GM21515 (cell line): Measurements from ENCODE around the gene RAB27A.
"Not testable (repeated sequence)": the region's sequence is repeated elsewhere in the genome, so short reads cannot be mapped to it uniquely, and the experiment has no call there.

Experiments
- ATAC-seq: cut with Tn5 transposase; IDR thresholded peaks from one replicate; pipeline ENCODE4 v1.9.1; 2021; ENCODE audit not compliant: unreplicated experiment

RAB27A gene

DNA sequence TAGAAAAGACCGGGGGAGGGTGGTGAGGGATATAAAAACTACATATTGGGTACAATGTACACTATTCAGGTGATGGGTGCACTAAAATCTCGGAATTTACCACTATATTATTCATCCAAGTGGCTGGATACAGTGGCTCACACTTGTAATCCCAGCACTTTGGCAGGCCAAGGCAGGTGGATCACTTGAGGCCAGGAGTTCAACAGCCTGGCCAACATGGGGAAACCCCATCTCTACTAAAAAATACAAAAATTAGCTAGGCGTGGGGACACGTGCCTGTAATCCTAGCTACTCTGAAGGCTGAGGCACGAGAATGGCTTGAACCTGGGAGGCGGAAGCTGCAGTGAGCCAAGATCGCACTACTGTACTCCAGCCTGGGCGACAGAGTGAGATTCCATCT is 37.4 kb downstream of the RAB27A start:
- ATAC-seq, result not testable (repeated sequence)

DNA sequence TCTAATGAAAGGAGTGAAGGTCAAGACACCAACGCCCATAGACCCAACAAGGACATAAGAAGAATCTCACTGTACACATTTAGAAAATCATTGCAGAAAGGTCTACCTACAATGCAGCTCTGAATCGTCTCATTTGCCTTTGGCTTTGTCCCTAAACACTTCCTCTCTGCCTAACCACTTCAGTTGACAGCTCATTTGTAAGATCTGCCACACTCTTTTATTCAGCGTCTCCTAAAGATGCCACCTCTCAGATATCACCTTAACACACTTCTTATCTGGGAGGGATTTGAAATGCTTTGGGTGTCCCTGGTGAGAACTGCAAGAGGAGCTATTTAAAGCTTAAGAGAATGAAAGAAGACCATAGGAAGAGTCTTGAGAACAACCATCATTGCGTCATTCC is 38.7 kb downstream of the RAB27A start:
- ATAC-seq, result no peak

DNA sequence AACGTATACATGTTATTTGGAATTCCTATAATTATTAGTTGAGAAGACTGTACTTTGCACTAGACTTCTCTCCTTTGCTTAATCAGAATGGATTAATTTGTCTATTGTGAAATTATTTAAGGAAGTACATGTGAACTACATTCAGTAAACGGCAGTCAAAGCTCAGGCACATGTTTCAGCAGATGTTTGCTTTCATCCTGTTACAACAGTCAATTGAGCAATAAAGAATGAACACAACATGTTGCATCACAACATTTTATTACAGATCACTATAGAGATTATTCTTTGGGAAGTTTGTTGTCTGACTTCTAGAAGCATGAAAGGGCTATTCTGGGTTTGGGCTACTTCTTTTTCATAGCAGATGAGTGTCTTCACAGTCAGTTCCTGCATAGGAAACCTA is 39.2 kb downstream of the RAB27A start:
- ATAC-seq, result no peak

DNA sequence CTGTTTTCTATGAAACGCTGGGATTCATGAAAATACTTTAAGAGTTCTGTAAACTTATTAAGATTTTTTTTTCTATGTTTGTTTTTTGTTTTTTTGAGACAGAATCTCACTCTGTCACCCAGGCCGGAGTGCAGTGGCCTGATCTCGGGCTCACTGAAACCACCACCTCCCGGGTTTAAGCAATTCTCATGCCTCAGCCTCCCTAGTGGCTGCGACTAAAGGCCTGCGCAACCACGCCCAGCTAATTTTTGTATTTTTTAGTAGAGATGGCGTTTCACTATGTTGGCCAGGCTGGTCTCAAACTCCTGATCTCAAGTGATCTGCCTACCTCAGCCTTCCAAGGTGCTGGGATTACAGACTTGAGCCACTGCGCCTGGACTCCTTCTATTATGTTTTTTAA is 39.7 kb downstream of the RAB27A start:
- ATAC-seq, result not testable (repeated sequence)

DNA sequence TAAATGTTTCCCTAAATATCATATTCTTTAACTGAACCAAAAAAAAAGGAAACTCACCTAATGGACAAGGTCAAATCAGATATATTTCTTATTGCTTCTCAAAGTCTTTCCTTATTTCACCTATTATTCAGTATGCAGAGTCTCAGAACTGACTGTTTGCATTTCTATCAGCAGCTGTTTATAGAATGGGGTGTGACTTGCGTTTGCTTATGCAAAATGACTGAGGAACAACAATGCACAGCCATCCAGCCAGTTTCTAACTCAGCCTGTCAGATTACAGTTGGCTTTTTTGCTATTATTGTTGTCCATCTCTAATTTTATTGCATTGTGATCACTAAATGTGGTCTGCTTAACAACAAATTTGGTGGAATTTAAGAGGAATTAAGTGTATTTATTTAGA is 40.7 kb downstream of the RAB27A start:
- ATAC-seq, result no peak

DNA sequence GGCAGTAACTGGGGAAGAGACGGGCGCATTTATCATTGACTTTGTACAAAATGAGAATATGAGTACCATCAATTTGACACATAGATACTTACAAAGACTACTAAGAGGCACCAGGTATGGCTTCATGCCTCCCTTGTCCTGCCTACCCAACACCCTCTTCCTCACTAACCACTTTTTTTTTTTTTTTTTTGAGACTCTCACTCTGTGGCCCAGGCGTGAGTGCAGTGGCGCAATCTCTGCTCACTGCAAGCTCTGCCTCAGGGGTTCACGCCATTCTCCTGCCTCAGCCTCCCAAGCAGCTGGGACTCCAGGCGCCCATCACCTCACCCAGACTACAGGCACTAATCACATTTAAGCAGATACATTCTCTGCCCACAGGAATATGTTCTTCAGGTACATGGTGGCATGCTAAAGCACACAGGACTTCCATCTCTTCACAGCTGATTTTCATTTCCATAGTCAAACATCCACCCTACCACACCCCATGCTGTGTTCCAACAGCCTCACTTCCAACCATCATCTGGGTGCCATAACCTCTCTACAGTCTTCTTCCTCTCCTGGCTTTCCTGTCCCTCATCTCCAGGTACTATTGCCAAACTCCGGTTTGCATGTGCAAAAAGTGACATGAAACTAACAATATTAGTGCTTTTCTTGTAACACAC is 41.7 kb downstream of the RAB27A start:
- ATAC-seq, result no peak

DNA sequence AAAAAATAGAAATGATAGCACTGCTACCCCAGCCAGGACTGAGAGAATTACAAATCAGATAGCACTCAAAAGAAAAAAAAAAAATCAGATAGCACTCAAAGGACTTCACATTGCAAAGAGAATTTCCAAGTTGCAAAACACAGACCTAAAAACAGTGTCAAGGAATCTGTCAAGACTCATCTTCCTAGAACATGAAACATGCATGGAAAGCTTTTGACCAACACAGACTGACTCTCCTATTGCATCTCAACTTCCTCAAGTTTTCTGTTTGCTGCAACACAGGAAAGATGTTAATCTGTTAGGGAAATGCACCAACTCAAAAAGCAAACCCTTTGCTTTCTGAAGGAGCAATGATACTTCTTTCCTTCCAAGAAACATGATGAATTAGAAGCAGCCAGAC is 42.3 kb downstream of the RAB27A start:
- no peak for ATAC-seq

DNA sequence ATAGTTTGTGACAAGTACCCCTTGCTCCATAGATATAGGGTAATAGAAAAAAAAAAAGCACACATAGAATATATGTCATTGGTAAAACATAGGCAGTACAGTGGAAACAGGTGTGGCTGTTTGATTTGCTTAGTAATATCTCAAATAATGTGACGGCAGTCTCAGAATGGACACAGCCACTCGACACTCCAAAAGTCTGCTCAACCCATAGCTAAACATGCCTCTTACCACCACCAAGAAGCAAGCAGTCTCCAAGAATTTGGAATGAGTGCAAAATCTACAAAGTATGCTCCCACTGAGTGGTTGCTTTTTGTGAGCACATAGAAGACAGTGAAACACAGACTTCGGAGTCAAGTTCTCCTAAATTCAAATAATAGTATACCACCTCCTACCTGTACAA is 43.0 kb downstream of the RAB27A start:
- no peak for ATAC-seq

DNA sequence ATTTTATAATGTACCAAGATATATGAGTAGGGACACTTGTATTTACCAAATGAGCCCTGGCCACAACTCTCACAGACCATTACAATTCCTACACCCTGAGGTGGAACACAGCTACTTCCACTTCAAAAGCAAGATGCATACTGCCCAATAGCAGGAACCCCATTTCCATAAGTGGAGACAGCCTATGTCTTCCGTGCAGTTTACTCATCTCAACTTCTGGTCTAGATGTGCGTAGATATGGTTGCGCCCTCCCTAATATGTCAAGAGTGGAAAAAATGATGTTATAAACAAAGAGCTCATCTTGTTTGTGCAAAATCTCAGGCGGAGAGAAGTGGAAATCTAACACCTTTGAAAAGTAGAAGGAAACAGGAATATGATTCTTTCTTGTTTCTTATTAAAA is 44.6 kb downstream of the RAB27A start:
- ATAC-seq, result no peak

DNA sequence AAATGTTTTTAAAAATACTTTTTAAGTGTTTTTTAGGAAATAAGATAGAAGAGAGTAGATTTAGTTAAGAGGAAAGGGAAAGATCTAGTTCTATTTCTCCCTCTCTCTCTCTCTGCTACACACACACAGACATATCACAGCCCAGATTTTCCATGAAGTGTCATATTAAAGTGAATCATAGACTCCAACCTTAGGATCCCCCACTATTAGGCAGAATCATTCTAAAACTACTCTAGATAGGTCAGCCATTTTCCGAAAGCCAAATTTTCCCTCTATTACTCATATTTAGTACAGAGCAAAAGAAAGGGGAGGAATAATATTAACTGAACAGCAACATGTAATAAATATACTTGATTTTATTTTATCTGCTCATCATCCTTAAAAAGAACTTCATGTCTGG is 47.7 kb downstream of the RAB27A start:
- ATAC-seq, result no peak

DNA sequence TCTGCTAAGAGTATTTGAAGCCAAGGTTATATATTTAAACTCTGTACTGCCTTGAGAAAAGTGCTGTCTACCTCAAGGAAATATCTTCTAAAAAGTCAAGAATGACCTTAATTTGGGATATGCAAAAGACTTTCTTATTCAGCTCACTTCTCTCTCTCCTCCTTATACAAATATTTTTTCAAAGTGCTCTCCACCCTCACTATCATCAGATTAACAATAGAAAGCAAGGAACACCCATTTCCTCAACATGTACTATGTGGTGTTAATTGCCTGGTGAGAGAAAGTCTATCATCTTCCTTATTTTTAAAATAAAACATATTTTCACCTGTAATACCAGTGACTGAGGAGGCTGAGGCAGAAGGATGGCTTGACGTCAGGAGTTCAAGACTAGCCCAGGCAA is 48.4 kb downstream of the RAB27A start:
- ATAC-seq, result no peak

DNA sequence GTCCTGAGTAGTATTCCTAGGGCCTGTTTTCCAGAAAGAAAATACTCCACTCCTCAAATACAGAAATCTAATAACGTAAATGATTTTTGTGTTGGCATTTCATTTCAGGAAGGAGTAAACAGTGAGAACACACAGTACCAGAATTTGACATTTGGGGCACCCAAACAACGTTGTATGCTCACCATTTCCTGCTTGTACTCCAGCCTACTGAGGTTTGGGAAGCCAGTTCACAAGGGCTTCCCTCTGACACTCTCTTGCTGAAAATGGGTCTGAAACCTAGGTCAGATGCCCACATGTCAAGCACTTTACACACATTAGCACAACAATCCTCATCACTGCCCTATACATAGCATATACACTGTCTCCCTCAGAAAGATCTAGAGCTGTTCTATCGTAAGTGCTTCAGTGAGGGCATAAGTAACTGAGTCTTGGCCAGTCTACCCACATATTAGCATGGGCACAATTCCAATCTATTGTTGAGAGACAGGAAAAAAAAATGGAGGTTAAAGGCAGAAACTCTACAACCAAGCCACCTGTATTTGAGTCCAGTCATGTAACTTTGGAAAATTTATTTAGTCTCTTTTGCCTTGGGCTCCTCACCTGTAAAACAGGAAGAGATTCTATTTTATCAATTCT is 49.4 kb downstream of the RAB27A start:
- ATAC-seq, result no peak

DNA sequence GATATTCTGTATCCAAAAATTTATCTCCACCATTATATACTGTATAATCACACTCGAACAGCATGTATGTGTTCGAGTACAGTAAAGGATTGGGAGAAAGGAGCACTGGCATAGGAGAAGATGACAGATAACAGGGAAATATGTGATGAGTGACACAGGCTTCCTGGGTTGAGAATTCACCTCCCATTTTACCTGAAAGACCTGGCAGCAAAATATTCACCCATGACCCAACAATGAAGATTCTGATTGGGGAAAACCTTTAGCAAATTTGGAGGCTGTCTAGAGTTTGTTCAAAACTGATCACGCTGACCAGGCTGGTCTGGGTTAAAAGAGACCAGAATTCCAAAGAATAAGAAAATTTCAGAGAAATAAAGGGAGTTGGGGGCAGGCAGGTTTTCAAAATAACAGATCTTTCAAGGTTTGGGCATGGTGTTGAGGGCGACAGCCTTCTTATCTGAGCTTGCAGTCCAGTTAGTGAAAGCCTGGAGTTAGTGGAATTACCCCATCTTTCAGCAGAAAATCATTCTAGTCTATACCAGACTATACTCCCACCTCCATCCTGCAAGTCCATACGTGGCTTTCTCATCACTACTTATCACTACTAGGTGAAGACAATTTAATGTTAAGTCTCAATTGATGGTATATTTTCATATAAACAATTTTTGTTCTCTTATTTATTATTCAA is 50.0 kb downstream of the RAB27A start:
- ATAC-seq, result no peak

DNA sequence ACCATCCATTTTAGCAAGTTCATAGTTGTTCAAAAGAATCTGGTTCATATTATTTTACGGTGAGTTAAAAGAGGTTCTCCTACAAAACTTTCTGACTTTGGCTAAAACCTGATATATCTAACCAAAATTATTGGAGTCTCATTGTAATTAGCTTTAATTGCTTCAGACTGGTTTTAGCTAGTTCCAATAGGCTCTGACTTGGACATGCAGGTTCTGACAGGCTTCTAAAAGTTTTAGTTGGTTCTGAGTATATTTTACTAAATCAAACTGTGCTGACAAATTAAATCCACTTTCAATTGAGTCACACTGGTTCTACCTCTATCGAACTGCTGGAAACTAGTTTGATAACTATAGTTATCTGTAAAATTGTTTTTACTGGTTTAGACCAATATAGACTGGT is 50.7 kb downstream of the RAB27A start:
- no peak for ATAC-seq

DNA sequence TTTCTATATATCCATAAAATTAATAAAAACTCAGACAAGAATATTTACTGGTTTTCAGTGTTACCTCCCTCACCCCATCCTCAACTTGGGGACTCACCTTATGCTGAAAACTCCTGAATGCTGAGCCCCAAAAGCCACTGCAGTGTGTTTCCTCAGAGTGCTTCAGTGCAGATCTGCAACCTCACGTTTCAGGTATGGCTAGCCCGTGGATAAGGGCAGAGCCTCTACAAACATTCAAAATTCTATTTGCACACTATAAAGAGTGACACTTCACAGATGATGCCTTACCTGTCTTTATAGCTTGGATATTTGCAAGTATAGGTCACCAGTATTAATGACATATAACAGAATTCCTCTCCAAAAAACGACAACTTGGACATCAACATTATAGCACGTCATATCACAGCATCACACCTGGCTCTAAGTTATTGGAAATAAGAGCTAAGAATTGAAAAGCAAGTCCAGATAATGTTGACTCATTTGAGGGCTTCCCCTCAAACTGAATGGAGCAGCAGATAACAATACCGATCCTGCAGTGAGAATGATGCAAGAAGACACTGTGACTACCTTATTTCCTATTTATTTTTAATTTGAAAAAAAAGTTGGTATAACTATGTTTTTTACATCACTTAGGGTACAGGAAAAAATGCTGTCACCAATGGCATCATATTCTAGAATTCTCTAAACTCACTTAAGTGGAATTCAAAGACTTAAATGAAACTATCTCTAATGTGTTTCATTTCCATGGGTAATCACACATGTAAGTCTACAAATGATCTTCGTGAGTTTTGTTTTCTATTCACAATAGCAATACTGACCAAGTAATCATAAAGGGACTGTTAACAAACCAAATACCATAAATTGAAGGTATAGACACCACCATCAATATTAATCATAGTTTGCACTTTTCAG is 52.1 kb downstream of the RAB27A start:
- ATAC-seq, result no peak

DNA sequence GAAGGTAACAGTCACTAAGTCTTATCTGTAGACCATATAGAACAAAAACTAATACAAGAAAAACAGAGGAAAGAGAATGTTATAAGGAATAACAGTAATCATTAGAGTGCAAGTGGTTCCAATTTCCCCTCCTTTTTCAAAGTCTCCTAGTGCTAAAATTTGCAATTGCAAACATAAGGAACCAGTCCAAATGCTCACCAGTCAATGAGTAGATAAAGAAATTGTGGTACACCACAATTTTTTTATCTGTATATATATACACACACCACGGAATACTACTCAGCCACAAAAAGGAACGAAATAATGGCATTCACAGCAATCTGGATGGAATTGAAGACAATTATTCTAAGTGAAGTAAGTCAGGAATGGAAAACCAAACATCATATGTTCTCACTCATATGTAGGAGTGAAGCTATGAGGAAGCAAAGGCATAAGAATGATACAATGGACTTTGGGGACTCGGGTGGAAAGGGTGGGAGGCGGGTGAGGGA is 54.0 kb downstream of the RAB27A start:
- no peak for ATAC-seq

DNA sequence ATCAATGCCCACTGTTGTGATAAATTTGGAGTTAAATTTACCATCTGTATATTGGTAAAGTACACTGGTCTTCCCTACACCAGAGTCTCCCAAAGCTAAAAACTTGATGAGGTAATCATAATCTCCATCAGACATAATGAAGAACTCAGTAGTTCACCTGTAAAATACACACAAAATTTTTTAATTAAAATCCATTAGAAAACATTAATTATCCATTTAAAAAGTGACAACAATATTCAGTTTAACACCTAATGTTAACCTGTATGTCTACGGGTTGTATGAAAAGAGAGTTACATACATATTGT is 54.9 kb downstream of the RAB27A start:
- no peak for ATAC-seq

DNA sequence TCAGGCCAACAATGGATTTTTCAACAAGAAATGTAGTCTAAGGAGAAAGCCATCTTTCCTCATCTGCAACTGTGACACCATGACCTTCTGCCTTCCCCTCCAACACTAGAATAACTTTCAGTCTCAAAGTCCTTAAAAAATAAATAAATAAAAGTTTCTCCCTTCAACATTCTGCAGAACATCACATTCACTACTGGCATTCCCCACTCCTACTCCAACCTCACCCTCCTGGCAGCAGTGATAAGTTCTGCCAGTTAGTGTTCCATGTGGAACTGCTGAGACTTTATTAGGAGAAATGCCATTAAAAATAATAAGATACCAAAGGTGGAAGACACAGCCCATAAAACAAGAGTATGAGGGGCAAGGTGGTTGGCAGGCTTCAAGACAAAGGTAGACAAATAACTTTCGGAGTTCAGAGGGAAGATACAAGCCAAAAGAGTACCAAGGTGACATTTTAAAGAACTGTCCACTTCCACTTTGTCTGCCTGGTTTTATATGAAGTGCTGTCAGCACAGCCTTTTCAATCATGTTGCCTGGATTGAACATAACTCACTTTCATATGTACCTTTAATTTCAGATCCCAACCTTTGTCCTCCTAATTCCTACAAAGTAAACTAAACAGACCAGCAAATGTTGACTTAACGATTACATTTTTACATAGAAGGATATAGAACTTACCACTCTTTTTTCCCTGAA is 55.4 kb downstream of the RAB27A start:
- no peak for ATAC-seq

DNA sequence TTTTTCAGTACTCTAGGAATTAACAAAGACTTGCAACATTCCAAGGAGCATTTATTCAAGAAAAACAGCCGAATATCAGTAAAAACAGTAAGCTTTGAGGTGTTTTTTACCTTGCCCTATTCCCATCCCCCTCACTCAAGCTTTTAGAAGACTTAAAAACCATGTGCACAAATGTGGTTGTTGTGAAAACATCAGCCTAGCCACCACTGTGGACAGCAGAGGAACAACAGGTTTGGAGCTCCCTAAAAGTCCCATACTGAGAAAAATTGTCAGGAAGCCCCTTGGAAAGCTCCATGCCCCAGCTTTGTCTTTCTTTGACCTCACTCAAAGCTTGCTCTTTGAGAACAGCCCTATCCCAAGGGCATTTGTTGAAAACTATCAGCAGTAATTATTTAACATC is 58.2 kb downstream of the RAB27A start:
- ATAC-seq, result no peak

DNA sequence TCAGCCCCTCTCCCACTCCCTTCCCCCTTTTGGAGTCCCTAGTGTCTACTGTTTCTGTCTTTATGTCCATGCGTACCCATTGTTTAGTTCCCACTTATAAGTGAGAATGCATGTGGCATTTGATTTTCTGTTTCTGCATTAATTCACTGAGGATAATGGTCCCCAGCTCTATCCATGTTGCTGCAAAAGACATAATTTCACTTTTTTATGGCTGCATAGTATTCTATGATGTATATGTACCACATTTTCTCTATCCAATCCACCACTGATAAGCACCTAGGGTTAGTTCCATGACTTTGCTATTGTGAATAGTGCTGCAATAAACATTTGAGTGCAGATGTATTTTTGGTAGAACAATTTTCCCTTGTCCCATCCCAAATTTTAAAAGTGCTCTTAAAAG is 58.7 kb downstream of the RAB27A start:
- no peak for ATAC-seq
